ENCODE data around the gene FTSJ3. TPM values are rescaled to one million over a fixed set of nuclear protein-coding genes. Genes with fewer than 3 reads are reported as not detected.
A peak's percentile ranks its signal among the peaks of the same experiment; 100 is the strongest.

Gene FTSJ3
- total and polyA plus RNA-seq, 10 of the 15 experiments (the other 5 are each of a cell fraction or from before 2014, with no cell fraction given) = 17.2 to 79.2 (median 50.4) TPM

GRCh38 chr17:63837962-63838600, 10.6 kb upstream of the FTSJ3 start:
- H2AFZ ChIP-seq (ENCODE audit: control insufficient read depth, low read depth, low read length) = no peak overlapping the region
- intact Hi-C loops (cut with micrococcal nuclease; ENCODE audit: unreplicated experiment) = no loop called here
- DNase-seq (ENCODE audit: low read depth, low spot score) (no peak), FAIRE-seq (no peak), ATAC-seq (no peak)
- H4K20me1 ChIP-seq (ENCODE audit: control insufficient read depth, insufficient read depth) = no peaks in the 10 kb centered on the region
- ChIA-PET SMC1A (ENCODE audit: uncharacterized antibody, unreplicated experiment) (interaction anchor here (1.2 to 2.2 kb wide), 2 partner anchors 10 to 11 kb away, joined by 3 to 5 read pairs; no protein-coding TSS in a partner anchor), RAD21 (ENCODE audit: unreplicated experiment) (interaction anchor here (1.0 to 1.8 kb wide), 2 partner anchors 10 to 63 kb away, joined by 4 read pairs; no protein-coding TSS in a partner anchor), CTCF (interaction anchor here (0.6 to 2.0 kb wide), 3 partner anchors 15 to 288 kb away, joined by 3 to 10 read pairs (median 6); partner anchors contain the start of gene DCAF7), POLR2A (interaction anchor here (0.6 to 1.6 kb wide), 5 partner anchors 9 to 182 kb away, joined by 3 to 16 read pairs (median 4); partner anchors contain the start of gene ICAM2)
- no peak overlapping the region for H3K9ac ChIP-seq (ENCODE audit: control insufficient read depth, insufficient read depth, low read length)
- H3K9me3 ChIP-seq (replicated peaks; ENCODE audit: control insufficient read depth, insufficient read depth, low read length) = no peaks in the 10 kb centered on the region
- H3K27me3 ChIP-seq (replicated peaks in 1 of 2; ENCODE audit: control insufficient read depth in 2 of 2, insufficient read depth in 2 of 2, low read length in 1 of 2) = no peaks in the 10 kb centered on the region
- WGBS (ENCODE audit: insufficient coverage, insufficient replicate concordance, low lambda C conversion rate, missing lambda C conversion rate) = 88% methylated on average over 5 of the region's 5 CpGs
- BruUV-seq (replicated peaks) = no TSS peak
- H3K4me2 ChIP-seq (ENCODE audit: control insufficient read depth, insufficient read depth) = peak overlapping the region; percentile 93; the same call in 1 of the 2 replicates
- peaks cover 14% of the 10 kb centered on the region for H3K4me1 ChIP-seq (ENCODE audit: control insufficient read depth, insufficient read depth, low read length)
- H3K4me3 ChIP-seq = no peak overlapping the region
- H3K27ac ChIP-seq (ENCODE audit: control insufficient read depth, insufficient read depth) = no peak overlapping the region
- peaks cover 15 to 21% of the 10 kb centered on the region in 2 experiments; a peak in 3 of 4 replicates for H3K36me3 ChIP-seq (ENCODE audit: control insufficient read depth in 2 of 2, insufficient read depth in 2 of 2, low read length in 1 of 2)
- TF ChIP-seq MEF2B (IDR thresholded peaks at IDR 0.05; ENCODE audit: partially characterized antibody, poor library complexity, severe bottlenecking) (no peak), DPF2 (IDR thresholded peaks at IDR 0.05) (no peak), FOXM1 (IDR thresholded peaks at IDR 0.05; ENCODE audit: low read depth, low read length) (no peak), YBX1 (IDR thresholded peaks at IDR 0.05) (no peak), JUND (IDR thresholded peaks at IDR 0.05; ENCODE audit: low read depth, low read length) (no peak), SIX5 (IDR thresholded peaks at IDR 0.05; ENCODE audit: low read depth, low read length, severe bottlenecking) (no peak), ESRRA (IDR thresholded peaks at IDR 0.05; ENCODE audit: low read length) (no peak), TBL1XR1 (IDR thresholded peaks at IDR 0.05; ENCODE audit: low read depth, low read length) (no peak), CBFB (IDR thresholded peaks at IDR 0.05; ENCODE audit: low read depth) (no peak), RBBP5 (conservative IDR thresholded peaks at IDR 0.05) (no peak), ZBTB33 (IDR thresholded peaks at IDR 0.05) (no peak), GABPA (IDR thresholded peaks at IDR 0.05; ENCODE audit: low read depth) (no peak), SUZ12 (IDR thresholded peaks at IDR 0.05; ENCODE audit: unreplicated experiment) (no peak), EZH2 (IDR thresholded peaks at IDR 0.05; ENCODE audit: borderline replicate concordance, control insufficient read depth, low read depth, low read length) (no peak), SMAD5 (IDR thresholded peaks at IDR 0.05; ENCODE audit: low read depth) (no peak), MTA3 (IDR thresholded peaks at IDR 0.05; ENCODE audit: borderline replicate concordance, low read length) (no peak), KDM1A (IDR thresholded peaks at IDR 0.05; ENCODE audit: borderline replicate concordance) (no peak), HDGF (IDR thresholded peaks at IDR 0.05) (no peak)
- TF ChIP-seq, protein P1, sequence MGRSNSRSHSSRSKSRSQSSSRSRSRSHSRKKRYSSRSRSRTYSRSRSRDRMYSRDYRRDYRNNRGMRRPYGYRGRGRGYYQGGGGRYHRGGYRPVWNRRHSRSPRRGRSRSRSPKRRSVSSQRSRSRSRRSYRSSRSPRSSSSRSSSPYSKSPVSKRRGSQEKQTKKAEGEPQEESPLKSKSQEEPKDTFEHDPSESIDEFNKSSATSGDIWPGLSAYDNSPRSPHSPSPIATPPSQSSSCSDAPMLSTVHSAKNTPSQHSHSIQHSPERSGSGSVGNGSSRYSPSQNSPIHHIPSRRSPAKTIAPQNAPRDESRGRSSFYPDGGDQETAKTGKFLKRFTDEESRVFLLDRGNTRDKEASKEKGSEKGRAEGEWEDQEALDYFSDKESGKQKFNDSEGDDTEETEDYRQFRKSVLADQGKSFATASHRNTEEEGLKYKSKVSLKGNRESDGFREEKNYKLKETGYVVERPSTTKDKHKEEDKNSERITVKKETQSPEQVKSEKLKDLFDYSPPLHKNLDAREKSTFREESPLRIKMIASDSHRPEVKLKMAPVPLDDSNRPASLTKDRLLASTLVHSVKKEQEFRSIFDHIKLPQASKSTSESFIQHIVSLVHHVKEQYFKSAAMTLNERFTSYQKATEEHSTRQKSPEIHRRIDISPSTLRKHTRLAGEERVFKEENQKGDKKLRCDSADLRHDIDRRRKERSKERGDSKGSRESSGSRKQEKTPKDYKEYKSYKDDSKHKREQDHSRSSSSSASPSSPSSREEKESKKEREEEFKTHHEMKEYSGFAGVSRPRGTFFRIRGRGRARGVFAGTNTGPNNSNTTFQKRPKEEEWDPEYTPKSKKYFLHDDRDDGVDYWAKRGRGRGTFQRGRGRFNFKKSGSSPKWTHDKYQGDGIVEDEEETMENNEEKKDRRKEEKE (IDR thresholded peaks at IDR 0.05) = no peak
- TF ChIP-seq, protein P2, sequence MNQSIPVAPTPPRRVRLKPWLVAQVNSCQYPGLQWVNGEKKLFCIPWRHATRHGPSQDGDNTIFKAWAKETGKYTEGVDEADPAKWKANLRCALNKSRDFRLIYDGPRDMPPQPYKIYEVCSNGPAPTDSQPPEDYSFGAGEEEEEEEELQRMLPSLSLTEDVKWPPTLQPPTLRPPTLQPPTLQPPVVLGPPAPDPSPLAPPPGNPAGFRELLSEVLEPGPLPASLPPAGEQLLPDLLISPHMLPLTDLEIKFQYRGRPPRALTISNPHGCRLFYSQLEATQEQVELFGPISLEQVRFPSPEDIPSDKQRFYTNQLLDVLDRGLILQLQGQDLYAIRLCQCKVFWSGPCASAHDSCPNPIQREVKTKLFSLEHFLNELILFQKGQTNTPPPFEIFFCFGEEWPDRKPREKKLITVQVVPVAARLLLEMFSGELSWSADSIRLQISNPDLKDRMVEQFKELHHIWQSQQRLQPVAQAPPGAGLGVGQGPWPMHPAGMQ (IDR thresholded peaks at IDR 0.05; ENCODE audit: borderline replicate concordance) = no peak
- H3K79me2 ChIP-seq (ENCODE audit: control insufficient read depth, insufficient read depth, low read length) = peaks cover 51% of the 10 kb centered on the region
- in situ Hi-C loops (cut with MboI) = loop anchor here (25.0 kb wide), 1 partner anchor 401 kb away; the partner anchor contains the start of gene CYB561
